Stimulated activated CD8-positive, alpha-beta memory T cell treated with anti-CD3 and anti-CD28 coated beads, Interleukin-4, amount 100 ng/mL, for 4 hours (primary cell): ENCODE results near the gene RAB35.
"Not testable (repeated sequence)": the region's sequence is repeated elsewhere in the genome, so short reads cannot be mapped to it uniquely, and the experiment has no call there.

ENCODE experiments used
- DNase-seq, 2 donors: peaks; one replicate each; pipeline ENCODE4 v3.0.0-alpha.2; 2020; ENCODE audit warnings: low read depth in 2 of 2, low spot score in 1 of 2

RAB35 gene

DNA sequence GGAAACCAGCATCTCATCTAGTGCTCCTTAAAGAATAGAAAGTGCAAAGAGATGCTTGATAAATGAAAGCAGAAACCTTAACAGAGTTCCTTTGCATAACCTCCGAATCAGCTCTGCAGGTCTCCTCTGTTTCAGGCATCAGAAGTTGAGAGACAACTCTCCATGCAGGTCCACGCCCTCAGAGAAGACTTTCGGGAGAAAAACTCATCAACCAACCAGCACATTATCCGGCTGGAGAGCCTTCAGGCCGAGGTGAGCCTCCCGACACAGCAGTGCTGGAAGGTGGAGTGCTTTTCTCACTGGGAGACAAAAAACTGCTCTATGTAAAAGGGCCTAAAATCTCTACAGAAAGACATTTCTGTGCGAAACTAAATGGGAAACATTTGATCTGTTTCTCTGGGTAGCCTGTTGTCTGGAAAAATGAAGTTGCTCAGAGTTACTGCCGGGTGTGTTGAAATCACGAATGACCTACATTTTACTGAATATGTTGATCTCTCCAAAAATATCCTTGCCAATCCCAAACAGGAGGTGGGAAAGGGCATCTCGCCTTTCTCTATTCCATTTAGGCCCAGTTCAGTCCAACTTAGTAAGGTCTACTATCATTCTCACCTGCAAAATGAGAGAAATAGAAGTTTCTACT lies 54.9 kb downstream of the RAB35 start:
- no peak for DNase-seq

DNA sequence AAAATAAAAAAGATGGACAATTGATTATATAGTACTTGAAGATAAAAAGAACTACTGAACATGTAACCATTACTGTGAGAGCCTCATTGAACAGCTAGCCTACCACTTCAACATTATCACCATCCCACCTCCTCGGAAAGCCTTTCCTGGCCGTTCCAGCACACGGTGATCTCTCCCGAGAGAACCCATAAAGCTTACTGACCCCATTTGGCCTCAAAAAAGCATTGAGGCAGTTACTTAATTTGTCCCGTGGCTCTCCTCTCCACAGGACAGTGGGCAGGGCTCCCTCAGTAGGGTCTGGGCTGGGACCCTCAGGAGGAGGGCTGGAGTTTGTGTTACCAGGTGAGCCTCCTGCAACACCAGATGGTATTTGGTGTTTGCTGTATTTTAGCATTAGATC lies 55.8 kb downstream of the RAB35 start:
- no peak for DNase-seq

DNA sequence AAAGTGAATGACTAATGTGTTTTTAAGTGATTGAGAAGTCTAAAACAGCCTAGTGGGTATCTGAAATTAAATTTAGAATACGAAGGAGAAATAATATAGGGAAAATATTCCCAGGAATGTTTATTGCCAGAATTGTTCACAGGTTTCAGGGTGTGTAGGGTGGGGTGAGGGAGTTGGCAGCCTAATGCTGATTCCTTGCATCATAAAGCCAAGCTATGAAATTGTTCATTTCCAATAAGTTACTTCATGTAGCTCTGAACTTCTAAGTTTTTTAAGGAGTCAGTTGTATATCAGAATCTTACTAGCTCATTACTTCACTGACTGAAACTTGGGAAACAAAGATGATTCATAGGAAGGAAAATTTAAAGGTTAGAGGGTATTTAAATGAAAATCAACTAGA lies 56.4 kb downstream of the RAB35 start:
- DNase-seq = no peak

DNA sequence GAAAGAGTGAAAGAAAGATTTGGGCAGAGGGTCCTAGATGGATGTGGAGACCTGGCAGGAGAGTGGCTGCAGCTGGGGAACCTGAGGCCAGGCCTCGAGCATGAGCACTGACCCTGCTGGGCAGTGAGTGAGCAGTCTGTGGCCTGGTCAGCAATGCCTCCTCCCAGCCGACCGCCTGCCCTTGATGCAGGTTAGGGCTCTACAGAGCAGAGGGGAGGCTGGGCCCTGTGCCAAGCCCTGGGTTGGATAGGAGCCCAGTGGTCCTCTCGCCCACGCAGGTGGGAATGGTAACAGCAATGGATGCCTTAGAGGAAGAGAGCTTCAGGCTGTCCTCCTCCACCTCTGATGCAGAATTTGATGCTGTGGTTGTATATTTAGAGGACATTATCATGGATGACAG lies 59.8 kb downstream of the RAB35 start:
- DNase-seq = no peak

DNA sequence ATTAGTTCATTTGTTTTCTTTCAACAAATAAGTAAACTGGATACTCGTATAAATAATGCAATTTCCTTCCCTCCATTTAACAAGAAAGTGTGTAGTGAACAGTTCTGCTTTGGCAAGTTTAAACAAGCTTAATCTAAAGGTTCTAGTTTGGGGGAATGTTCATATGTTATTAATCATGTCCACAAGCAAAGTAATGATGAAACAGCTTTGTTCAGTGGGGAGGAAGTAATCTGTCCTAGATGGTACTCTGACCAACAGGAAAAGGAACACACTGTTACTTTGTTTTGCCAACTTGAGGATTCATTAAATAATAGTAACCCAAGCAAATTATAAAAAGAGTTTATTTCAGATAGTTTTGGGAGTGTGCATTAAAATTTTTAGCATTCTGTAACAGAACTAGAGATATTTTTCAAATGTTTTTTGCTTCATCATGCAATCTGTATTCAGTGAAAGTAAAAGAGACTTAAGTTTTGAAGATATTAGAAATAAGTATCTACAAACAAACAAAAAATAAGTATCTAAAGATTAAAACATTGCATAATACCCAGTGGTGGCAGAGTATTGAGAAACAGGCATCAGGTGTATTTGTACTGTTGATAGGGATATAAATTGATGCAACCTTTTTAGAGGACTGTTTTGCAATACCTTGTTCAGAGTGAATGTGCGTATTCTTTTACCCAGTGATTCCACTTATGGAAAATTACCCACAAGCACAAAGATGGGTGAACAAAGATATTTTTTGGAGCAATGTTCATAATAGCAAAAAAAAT lies 61.1 kb downstream of the RAB35 start:
- DNase-seq = no peak

DNA sequence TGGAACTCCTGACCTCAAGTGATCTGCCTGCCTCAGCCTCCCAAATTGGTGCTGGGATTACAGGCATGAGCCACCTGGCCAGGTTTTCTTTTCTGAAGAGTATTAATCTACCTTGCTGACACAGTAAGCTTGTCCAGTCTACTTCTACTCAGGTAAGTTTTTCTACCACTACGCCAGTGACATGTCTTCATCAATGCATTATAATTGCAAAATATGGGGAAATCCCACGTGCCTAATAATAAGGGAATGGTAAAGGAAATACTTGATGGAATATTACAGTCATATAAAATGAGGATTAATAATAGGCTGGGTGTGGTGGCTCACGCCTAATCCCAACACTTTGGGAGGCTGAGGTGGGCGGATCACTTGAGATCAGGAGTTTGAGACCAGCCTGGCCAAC lies 62.3 kb downstream of the RAB35 start:
- no peak for DNase-seq

DNA sequence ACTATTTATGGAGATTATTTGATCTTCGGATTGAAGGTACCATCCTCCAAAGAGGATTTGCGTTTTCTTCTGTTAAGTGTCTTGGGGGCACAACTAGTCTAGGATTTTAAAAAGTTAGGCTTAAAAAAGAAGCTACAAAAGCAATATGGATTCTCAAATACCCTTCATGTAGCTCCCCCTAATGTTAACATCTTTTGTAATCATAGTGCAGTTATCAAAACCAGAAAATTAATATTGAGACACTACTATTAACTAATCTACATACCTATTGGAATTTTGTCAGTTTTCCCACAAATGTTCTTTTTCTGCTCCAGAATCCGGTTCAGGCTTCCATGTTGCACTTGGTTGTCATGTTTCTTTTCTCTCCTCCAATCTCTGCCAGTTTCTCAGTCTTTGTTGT lies 65.0 kb downstream of the RAB35 start:
- DNase-seq = no peak

DNA sequence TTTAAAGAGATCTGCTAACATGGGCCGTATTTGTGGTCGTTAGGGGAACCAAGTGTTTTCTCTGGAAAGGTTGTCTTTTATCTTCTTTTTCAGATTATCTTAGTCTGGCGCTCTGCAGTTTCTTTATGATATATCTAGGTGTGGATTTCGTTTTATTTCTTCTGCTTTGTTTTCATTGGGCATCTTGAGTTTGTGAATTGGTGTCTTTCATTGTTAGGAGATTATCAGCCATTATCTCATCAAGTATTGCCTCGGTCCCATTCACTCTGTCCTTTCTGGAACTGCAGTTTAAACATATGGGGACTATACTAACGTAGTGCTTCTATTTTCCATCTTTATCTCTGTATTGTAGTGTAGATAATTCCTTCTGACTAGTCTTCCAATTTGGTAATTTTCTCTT lies 67.1 kb downstream of the RAB35 start:
- DNase-seq = no peak

DNA sequence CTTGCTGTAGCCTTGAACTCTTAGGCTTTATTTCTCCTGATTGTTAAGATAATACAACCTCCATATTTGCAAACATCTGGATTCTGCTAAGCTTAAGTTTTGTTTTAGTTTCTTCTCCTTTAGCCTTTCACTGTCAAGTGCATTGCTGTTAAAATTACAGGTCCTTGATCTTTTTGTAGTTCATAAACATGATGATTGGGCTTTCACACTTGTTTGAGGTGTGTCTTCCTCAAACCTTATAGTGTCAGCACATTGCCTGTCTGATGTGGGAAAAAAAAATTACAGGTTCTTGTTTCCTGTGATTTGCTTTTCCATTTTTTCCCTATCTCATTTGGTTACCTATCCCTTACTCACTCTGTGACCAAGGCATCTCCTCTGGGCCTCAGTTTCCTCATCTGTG lies 68.3 kb downstream of the RAB35 start:
- no peak for DNase-seq

DNA sequence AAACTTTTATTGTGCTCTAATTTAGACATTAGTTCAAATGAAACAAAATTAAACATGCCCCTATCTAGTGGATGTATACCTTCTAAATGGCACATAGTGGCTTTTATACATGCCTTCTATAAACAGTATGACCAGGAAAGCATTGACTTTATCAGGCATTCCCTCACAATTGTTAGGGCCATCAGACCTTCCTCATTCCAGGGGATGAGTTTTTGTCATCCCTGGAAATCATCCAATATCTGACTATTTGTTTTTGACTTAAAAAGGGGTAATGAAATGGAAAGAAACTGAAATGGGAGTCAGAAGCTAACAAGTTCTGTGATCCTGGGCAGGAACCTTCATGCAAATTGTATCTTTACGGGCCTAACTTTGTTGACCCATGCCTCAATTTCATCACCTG lies 69.5 kb downstream of the RAB35 start:
- no peak for DNase-seq

DNA sequence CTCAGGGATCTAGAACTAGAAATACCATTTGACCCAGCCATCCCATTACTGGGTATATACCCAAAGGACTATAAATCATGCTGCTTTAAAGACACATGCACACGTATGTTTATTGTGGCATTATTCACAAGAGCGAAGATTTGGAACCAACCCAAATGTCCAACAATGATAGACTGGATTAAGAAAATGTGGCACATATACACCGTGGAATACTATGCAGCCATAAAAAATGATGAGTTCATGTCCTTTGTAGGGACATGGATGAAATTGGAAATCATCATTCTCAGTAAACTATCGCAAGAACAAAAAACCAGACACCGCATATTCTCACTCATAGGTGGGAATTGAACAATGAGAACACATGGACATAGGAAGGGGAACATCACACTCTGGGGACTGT lies 71.2 kb downstream of the RAB35 start:
- DNase-seq = not testable (repeated sequence)
